Body of pancreas (tissue), 4 donors: ENCODE measurements around the gene KDM4B.

Experiments
- POLR2A ChIP-seq, 3 donors: fragments of 450-650 bp; IDR thresholded peaks; one replicate each; pipeline ENCODE4 v1.6.1; 2016; ENCODE audit warnings: antibody characterized with exemption in 3 of 3, mild to moderate bottlenecking in 2 of 3
- TF ChIP-seq, protein P1 (sequence below), 7 experiments: fragments of 450-650 bp in 4 of 7; fragments of 200-600 bp in 3 of 7; sonication (generic) in 3 of 7; IDR thresholded peaks; one replicate each; pipeline ENCODE4 v1.5.1; 2016 to 2019; ENCODE audit warnings: antibody characterized with exemption in 7 of 7

DNA sequence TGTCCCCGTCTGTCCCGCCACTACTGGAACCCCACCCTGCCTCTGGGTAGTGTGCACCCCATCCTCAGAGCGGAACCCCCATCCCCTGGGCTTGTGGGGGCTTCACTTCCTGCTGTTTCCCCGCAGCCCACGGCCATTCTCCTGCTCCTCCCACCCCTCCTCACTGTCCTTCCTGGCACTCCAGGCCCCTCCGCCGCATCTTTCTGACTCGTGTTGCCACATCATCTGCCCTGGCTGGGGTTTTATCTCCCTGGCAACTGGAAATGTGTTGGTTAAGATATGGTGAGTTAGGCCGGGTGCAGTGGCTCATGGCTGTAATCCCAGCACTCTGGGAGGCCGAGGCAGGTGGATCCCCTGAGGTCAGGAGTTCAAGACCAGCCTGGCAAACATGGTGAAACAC lies 37.3 kb downstream of the KDM4B start:
- TF ChIP-seq, protein P1, sequence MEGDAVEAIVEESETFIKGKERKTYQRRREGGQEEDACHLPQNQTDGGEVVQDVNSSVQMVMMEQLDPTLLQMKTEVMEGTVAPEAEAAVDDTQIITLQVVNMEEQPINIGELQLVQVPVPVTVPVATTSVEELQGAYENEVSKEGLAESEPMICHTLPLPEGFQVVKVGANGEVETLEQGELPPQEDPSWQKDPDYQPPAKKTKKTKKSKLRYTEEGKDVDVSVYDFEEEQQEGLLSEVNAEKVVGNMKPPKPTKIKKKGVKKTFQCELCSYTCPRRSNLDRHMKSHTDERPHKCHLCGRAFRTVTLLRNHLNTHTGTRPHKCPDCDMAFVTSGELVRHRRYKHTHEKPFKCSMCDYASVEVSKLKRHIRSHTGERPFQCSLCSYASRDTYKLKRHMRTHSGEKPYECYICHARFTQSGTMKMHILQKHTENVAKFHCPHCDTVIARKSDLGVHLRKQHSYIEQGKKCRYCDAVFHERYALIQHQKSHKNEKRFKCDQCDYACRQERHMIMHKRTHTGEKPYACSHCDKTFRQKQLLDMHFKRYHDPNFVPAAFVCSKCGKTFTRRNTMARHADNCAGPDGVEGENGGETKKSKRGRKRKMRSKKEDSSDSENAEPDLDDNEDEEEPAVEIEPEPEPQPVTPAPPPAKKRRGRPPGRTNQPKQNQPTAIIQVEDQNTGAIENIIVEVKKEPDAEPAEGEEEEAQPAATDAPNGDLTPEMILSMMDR (IDR thresholded peaks at IDR 0.05), result no peak
- TF ChIP-seq POLR2A (IDR thresholded peaks at IDR 0.05), result no peak
